ENCODE results near the gene SLC25A10.

SLC25A10 gene

GRCh38 chr17:81687770-81688541 lies 24.1 kb upstream of the SLC25A10 start:
- DNase-seq: no peak

GRCh38 chr17:81688616-81689015 lies 23.5 kb upstream of the SLC25A10 start:
- DNase-seq: no peak

- no peak for DNase-seq
These were observed 22.0 kb upstream of the SLC25A10 start for GRCh38 chr17:81690066-81690465.

DNA sequence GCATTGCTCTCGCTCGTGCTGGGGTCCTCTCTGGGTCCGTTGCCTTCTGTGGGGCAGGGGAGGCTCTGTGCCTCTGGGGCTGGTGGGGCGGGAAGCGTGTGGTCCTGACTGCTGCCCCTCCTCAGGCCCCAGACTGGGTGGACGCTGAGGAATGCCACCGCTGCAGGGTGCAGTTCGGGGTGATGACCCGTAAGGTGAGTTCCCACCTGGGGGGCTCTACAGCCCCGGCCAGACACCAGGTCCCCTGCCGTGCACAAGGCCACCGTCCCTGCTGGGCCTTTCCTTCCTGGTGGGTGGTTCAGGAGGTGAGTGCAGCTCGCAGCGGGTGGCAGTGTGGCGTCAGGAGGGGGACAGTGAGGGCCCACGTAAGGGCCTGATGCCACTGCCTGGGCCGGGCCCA lies 21.5 kb upstream of the SLC25A10 start:
- DNase-seq: no peak

- DNase-seq: no peak
These were observed 20.9 kb upstream of the SLC25A10 start for GRCh38 chr17:81691196-81691595.

GRCh38 chr17:81691608-81692007 lies 20.5 kb upstream of the SLC25A10 start:
- no peak for DNase-seq

GRCh38 chr17:81693509-81694210 lies 18.4 kb upstream of the SLC25A10 start:
- DNase-seq: no peak

- DNase-seq: no peak
These were observed 17.3 kb upstream of the SLC25A10 start for GRCh38 chr17:81694810-81695209.

DNA sequence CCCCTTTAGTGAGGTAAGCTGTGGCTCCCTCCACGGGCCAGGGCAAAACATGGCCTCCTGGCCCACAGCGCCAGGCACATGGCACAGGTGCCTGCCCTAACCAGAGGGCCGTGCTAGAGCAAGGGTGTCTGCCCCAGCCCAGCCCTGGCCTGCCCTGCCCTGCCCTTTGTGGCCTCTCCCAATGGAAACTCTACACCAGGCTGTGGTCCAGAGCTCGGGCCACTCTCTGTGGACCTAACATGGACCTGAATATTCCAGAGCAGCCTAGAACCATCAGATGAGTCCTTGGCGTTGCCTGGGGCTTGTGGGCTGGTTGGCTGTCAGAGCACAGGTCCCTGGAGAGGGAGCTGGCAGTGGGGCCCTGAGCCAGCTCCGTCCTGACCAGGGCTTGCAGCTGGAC lies 16.9 kb upstream of the SLC25A10 start:
- no peak for DNase-seq

- no peak for DNase-seq
These were observed 16.3 kb upstream of the SLC25A10 start for GRCh38 chr17:81695801-81696200.

GRCh38 chr17:81696218-81696941 lies 15.7 kb upstream of the SLC25A10 start:
- DNase-seq: no peak

DNA sequence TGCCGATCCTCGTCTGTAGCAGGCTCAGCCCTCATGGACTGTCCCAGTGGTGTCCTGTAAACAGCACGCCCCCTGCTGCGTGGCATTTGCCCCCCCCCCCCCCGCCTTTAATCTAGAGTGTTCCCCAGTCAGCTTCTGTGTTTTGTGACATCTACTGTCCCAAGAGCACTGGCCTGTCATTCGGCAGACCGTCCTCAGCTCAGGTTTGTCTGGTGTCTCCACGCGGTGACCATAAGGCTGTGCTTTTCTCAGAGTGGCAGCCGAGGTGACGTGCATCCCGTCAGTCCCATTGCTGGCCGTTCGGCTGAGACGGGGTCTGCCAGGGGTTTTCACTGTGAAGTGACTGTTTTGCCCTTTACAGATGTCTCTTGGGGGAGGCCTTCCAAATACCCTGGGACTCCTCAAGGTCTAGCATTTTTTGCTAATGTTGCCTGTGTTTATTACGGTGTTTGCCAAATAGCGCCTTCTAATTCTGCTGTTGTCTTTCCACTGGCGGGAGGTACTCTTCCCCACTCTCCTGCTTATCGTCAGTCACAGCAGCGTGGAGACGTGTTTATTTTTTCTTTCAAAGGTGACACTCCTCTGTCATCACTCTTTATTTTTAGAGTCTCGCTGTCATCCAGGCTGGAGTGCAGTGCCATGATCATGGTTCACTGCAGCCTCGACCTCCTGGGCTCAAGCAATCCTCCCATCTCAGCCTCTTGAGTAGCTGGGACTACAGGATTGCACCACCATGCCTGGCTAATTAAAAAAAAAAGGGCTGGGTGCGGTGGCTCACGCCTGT lies 14.6 kb upstream of the SLC25A10 start:
- DNase-seq: no peak

DNA sequence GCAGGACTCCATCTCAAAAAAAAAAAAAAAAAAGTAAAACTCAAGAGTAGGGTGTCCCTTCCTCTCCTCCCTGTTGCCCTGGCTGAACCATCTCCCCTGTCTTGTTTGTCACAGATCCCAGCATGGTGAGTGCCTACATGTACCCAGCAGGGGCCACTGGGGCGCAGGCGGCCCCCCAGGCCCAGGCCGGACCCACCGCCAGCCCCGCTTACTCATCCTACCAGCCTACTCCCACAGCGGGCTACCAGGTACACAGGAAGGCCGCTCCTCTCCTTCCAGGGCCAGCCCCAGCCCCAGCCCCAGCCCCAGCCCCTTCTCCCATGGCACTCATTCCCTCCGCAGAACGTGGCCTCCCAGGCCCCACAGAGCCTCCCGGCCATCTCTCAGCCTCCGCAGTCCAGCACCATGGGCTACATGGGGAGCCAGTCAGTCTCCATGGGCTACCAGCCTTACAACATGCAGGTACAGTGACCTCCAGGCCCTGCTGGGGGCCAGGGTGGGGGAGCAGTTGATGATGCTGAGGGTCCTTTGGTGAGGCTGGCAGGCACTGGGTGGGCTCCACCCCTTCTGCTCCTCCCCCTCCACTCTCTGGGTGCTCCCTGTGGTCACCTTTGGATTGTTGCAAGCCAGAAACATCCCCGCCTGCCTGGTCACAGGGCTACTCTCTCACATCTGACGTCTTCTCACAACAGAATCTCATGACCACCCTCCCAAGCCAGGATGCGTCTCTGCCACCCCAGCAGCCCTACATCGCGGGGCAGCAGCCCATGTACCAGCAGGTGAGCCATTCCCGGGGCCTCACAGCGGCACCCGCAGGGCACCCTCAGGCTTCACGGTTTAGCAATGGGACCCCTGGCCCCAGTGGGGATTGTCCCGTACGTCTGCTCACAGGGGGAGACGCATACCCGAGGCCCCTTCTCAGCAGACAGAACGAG lies 11.5 kb upstream of the SLC25A10 start:
- DNase-seq: no peak

GRCh38 chr17:81701288-81702071 lies 10.6 kb upstream of the SLC25A10 start:
- no peak for DNase-seq

DNA sequence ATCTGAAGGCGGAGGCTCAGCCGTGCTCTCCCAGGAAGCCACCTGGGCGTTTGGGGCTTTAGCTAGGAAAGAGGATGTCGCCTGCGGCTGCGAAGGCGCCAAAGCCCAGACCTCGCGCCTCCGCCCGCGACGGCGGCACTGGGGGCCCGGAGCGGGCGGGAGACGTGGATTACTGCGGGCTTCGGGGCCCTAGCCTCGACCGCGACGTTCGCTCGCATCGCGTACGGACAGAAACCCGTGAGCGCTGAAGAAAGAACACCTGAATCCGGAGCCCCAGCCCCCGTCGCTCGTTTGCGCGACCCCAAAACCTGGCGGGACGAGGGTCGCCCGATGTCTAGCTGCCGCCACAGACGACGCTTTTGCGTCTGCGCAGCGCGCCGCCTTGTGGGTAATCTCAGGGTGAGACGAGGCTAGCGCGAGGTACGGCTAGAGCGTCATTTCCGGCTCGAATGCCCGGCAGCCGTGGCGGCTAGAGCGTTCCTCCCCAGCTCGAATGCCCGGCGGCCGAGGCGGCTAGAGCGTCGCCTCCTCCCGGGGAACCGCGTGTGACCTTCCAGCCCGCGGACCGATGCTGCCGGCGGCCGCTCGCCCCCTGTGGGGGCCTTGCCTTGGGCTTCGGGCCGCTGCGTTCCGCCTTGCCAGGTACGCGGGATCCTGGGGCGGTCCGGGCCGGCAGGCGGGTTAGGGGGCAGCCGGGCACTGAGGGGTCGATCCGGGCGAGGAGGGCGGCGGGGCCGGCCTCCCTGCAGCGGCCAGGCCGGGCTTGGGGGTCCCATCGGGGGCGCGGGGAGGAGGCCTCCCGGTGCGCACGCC lies 8.9 kb upstream of the SLC25A10 start, which contains the start of gene MRPL12:
Gene MRPL12, plus strand, starts transcription at position 434 of the 813 bp plus-strand sequence. Its CDS starts 135 bp downstream, at position 569.
- DNase-seq: peak; percentile 92

GRCh38 chr17:81703747-81704654 lies 8.1 kb upstream of the SLC25A10 start:
- no peak for DNase-seq

- no peak for DNase-seq
These were observed 6.4 kb upstream of the SLC25A10 start for GRCh38 chr17:81705518-81706231.

- no peak for DNase-seq
These were observed 5.9 kb upstream of the SLC25A10 start for GRCh38 chr17:81706232-81706611.
